Right ventricle myocardium inferior (tissue), 1 donor: ENCODE measurements around the gene FABP3. TPM values are rescaled to one million over a fixed set of nuclear protein-coding genes. Genes with fewer than 3 reads are reported as not detected.
"Not testable (repeated sequence)": the region's sequence is repeated elsewhere in the genome, so short reads cannot be mapped to it uniquely, and the experiment has no call there.

Experiments
- ATAC-seq: fragments of 200-7000 bp; cut with Tn5 transposase; one replicate; pipeline ENCODE4 v1.9.1; 2020; ENCODE audit warnings: mild to moderate bottlenecking, moderate library complexity
- DNase-seq: peaks from one replicate; pipeline ENCODE4 v3.0.0; 2021; ENCODE audit errors: missing footprints
- intact Hi-C: fragments of 100-400 bp; cut with DNase I; formaldehyde crosslinking; loops from one replicate; pipeline ENCODE4 v1.11.0; 2022
- total RNA-seq: library from RNA; stranded (reverse); fragmentation: NEBNext Ultra II Directional; extraction: Animal tissue kit (Norgen Biotek cat#: 25700); gene quantifications from one replicate; pipeline ENCODE4 v1.2.1, GENCODE V29; 2021
- donor health status: DM: no; HTN: yes; CAD: no; lungs with severe emphysema.

FABP3 gene
- total RNA-seq, 1 donor from 2014 or later, result 5,086 TPM

DNA sequence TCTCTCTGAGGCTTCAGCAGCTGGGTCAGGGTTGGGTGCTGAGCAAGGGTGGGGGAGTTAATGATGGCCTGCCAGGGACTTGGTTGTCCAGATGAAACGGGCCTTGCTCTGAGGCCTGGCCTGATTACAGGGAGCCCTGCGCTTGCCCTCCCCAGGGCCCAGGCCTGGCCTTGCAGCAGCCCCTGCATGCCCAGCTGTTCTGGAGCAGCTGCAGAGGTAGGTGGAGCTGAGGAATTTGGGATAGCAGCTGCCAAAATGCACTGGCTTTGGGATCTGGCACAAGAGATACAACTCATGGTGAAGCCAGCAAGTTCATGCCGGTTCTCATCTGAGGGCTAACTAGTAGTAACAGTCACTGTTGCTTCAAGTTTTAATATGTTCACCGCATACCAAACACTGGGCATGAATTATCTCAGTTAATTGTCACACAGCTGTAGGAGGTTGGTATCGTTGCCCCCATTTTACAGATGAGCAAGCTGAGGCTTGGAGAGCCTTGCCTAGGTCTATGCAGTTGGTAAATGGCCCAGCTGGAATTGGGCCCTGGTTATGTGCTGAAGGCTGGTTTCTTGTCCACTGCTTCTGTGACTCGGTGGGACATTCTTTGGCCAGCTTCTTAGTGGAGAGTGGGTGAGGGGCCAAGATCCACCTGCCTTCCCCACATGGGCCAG is 32.8 kb upstream of the FABP3 start:
- ATAC-seq, result no peak
- intact Hi-C loops, result no loop called here
- DNase-seq, result no peak

DNA sequence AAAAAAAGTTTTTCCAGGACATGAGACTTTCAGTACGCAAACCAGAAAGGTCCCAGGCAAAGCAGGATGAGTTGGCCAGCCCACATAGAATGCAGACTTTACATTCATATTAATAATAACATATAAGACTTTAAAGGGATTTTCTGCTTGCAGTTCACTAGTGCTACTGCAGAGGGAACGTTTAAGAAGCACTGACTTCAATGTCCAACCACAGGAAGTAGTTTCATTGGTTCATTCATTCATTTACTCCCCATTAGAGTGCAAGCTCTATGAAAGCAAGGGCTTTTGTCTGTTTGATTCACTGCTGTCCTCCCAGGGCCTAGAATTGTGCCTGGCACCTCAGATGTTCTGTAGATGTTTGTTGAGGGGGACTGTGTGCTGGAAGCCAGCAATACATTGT is 28.4 kb upstream of the FABP3 start:
- ATAC-seq (no peak), DNase-seq (no peak)
- intact Hi-C loops, result no loop called here

DNA sequence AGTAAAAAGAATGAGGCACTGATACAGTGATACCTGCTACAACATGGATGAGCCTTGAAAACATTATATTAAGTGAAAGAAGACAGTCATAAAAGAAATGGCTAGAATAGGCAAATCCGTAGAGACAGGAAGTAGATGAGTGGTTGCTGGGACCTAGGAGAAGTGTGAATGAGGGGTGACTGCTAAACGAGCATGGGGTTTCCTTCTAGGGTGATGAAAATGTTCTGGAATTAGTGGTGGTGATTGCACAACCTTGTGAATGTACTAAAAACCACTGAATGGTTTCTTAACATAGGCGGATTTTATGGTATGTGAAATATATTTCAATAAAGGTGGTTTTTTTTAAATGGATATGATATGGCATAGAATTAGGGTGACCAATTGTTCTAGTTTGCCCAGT is 27.5 kb upstream of the FABP3 start:
- intact Hi-C loops, result no loop called here
- no peak for ATAC-seq
- no peak for DNase-seq

DNA sequence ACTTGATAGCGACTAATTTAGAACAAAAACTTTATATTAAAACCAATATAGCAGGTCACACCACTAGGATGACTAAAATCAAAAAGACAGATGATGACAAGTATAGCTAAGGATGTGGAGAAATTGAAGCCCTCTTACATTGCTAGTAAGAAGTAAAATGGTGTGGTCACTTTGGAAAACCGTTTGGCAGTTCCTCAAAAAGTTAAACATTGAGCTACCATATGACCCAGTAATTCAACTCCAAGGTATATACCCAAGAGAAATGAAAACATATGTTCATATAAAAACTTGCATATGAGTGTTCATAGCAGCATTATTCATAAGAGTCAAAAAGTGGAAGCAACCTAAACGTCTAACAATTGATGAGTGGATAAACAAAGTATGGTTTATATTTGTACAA is 27.1 kb upstream of the FABP3 start:
- ATAC-seq (no peak), DNase-seq (no peak)
- intact Hi-C loops, result loop anchor here (10.0 kb wide), 1 partner anchor 145 kb away; no protein-coding TSS in a partner anchor

DNA sequence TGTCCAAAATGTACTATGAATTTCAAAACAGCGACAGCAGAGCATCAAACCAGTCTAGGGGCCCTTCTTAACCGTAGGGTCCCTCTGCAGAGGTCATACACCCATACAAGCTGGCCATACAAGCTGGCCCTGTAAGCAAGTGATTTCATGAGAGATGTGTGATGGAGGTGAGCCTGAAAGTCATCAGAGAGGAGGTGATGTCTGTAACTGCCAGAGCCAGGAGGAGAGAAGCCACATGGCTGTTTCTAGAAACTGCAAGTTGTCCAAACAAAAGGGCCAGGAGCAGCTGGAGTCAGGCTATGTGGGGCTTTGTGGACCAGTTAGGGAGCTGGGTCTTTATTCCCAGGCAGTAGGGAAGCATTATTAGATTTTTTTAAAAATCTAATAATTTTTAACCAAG is 25.4 kb upstream of the FABP3 start:
- ATAC-seq, result no peak
- no peak for DNase-seq
- intact Hi-C loops, result loop anchor here (10.0 kb wide), 1 partner anchor 147 kb away; no protein-coding TSS in a partner anchor

DNA sequence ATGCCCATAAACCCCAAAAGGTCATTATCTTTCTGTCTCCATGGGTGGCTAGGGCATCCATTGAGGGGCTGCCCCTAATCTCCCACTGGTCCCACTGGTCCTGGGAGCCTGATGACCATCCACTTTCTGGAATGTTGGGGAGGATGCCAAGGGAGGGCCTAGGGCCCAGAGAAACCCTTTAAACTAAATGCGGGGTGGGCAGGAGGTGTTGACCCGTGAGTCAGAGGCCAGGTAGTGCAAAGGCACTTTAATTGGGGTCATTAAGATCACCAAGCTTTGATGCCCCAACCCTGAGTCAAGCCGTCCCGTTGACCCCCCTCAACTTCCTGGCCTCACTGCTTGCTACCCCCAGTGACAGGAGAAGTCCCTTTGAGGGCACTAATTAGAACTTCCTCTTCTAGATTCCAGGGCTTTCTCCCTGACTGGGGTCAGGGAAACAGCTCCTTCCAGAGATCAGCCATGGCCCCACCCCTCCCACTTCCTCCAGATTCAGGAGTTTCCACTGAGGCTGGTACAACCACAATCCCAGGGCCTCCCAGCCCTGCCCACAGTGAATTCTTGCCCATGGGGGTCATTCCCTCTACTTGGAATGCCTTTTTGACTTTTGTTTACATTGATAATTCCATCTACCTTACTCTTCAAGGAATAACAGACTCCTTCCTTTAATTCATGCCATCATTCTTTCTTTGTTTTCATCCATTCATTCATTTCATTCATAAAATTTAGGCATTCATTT is 24.7 kb upstream of the FABP3 start:
- DNase-seq (no peak), ATAC-seq (no peak)
- intact Hi-C loops, result loop anchor here (10.0 kb wide), 1 partner anchor 147 kb away; no protein-coding TSS in a partner anchor

DNA sequence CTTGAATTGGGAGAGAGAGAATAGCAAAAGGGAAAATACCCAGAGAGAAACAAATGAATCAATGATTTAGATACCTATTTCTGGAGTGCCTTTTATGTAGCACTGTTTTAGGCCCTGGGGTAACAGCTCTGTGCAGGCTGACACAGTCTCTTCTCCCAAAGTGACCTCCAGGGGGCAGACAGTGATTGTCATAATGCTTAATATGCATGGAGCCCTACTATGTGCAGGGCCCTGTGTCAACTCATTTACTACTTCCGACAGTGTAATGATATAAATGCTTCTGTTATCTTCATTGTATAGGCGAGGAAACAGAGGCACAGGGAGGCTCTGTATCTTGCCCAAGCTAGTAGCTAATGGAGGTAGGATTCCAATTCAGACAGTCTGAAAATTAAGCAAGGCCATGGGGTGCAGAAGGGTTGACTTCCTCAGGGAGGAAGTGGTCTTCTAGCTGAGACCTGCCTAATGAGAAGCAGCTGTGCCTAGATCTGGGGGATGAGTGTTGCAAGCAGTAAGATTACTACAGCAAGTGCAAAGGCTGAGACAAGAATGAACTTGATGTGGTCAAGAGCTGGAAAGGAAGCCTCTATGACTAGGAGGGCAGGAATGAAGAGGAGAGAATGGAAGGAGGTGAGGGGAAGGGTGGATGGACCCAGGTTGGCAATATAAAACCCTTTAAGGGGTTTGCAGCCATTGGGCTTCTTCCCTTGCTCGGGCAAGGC is 23.9 kb upstream of the FABP3 start:
- ATAC-seq (no peak), DNase-seq (no peak)
- intact Hi-C loops, result loop anchor here (10.0 kb wide), 1 partner anchor 148 kb away; no protein-coding TSS in a partner anchor

DNA sequence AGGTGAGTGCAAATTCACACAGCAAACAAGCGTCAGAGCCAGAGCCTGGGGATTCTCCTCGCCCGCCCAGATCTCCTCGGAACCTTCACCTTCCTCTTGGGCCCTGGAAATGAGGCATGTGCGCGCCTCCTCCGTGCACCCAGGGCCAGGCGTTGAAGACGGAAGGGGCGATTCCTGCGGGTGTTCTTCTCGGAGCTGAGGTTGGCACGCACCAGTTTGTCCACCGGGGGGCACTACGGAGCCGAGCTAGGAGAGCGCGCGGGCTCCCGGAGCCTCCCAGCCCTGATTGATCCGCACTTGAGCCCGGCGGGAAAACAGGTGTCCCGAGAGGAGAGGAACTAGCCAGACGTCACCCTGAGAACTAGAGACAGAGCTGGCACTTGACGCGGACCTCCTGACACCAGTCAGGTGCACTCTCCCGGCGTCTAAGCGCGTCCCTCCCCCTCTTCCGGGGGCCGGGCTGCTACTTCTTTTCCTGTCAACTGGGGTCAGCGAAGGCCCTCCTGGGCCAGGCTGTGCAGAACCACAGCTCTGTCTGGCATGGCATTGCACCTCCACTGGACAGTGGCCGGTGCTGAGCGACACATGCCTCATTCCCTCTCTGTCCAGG is 21.8 kb upstream of the FABP3 start:
- peak; percentile 92 for ATAC-seq

DNA sequence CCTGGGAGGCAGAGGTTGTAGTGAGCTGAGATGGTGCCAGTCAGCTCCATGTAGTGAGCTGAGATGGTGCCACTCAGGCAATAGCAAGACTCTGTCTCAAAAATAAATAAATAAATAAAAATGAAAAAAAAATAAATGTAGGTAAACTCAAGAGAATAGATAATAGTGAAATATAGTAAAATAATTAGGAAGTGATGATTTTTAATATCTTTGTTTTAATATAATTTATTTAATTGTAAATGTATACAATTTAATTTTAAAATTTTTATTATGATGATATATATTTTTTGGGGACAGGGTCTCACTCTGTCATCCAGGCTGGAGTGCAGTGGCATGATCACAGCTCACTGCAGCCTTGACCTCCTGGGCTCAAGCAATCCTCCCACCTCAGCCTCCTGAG is 20.6 kb upstream of the FABP3 start:
- intact Hi-C loops, result loop anchor here (10.0 kb wide), 1 partner anchor 151 kb away; no protein-coding TSS in a partner anchor
- ATAC-seq, result no peak
- no peak for DNase-seq

More for the DNA sequence above, 21.8 kb upstream of the FABP3 start:
- intact Hi-C loops, result loop anchor here (1.0 to 10.0 kb wide), 3 partner anchors 26 to 150 kb away; no protein-coding TSS in a partner anchor
- peak; percentile 90 for DNase-seq

DNA sequence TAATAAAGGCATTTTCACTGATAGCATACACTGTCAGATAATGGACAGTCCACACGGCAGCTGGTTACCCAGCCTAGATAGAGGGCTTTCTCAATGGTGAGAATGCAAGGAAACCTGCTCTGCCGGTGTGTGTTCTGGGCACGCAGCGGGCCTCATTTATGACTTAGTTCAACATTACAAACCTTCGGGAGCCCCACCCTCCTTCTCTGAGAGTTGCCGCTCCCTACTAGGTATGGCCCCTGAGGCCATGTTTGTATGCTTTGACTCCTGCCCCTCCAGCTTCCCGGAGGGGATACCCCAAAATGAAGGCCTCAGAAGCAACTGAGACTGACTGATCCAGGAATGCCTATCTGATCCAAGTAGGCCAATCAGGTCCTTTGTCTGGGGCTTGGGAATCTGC is 17.2 kb upstream of the FABP3 start:
- no peak for ATAC-seq
- DNase-seq, result no peak
- intact Hi-C loops, result loop anchor here (10.0 kb wide), 1 partner anchor 155 kb away; no protein-coding TSS in a partner anchor

DNA sequence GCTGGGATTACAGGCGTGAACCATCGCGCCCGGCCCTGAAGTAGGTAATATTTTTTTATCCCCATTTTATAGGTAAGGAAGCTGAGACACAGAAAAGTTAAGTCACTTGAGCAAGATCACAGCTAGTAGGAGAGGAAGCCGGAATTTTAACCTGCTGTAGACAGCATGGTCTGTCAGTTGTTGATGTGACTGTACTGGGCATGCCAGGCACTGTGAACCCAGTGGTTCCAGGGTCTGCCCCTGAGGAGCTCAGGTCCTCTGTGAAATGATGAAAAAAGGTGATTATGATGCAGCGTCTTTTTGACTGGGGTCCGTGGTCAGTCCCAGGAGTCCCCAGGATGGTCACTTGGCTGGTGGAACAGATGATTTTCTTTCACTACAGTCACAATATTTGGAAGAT is 16.7 kb upstream of the FABP3 start:
- no peak for DNase-seq
- ATAC-seq, result no peak
- intact Hi-C loops, result loop anchor here (10.0 kb wide), 1 partner anchor 155 kb away; no protein-coding TSS in a partner anchor

DNA sequence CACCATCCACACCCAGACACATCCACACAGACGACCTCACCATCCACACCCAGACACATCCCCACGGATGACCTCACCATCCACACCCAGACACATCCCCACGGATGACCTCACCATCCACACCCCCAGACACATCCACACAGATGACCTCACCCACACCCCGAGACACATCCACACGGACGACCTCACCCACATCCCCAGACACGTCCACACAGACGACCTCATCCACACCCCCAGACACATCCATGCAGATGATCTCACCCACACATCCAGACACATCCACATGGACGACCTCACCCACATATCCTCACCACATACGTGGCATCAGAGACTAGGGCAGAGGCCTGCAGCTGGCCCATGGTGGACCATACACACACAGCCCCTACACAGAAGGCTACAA is 14.7 kb upstream of the FABP3 start:
- intact Hi-C loops, result no loop called here
- no peak for ATAC-seq
- no peak for DNase-seq

DNA sequence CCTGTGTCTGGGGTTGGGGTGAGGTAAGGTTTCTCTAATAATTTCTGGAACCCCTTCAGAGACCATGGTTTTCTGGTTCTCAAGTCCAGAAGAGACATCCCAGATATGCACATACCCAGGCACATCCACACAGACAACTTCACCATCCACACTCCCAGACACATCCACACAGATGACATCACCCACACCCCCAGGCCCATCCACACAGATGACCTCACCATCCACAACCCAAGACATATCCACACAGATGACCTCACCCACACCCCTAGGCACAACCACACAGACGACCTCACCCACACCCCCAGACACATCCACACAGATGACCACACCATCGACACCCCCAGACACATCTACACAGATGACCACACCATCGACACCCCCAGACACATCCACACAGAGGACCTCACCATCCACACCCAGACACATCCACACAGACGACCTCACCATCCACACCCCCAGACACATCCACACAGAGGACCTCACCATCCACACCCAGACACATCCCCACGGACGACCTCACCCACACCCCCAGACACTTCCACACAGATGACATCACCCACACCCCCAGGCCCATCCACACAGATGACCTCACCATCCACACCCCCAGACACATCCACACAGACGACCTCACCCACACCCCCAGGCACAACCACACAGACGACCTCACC is 13.8 kb upstream of the FABP3 start:
- ATAC-seq, DNase-seq, intact Hi-C loops: not testable (repeated sequence)

DNA sequence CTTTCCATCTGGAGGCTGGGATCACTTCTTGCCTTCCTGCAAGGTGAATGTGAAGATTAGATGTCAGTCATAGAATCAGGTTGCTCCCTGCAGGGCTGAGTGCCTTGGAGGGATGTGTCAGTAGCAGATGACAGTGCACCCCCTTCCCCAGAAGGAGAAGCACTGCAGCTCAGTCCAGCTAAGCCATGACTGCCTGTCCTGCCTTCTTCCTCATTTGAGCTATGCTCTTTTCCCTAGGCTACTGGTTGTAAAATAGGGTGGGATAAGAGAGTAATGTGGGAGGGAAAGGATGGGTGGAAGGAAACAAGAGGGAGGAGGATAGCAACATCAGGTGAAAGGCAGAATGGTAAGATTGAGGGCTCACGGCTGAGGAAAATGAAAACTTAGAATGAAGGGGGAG is 11.1 kb upstream of the FABP3 start:
- DNase-seq (no peak), ATAC-seq (no peak)
- intact Hi-C loops, result no loop called here

DNA sequence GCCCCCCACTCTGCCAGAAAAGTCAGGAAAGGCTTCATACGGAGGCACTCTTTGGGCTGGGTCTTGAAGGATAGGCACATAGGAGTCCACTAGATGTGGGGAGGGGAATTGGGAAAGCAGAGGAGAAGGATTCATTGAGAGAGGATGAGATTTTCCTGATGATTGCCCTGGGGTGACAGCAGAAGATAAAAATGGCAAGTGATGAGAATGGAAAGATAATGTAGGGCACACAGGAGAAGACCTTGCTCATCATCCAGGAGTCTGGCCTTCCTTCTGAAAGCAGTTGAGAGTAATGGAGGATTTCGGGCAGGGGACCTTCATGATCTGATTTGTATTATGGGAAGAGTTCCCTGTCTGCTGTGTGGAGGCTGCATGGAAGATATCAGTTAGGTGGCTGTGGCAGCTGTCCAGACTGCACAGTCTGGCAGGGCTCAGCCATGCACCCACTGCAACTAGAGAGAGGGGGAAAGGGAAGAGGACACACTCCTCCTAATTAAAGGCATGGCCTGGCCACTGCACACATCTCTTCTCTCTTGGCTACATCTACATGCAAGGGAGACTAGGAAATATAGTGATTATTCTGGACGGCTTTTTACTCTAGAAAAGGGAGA is 9.6 kb upstream of the FABP3 start:
- intact Hi-C loops, result loop anchor here (1.0 kb wide), 1 partner anchor 9 kb away; the partner anchor contains the start of gene FABP3
- DNase-seq (no peak), ATAC-seq (peak; percentile 73)

DNA sequence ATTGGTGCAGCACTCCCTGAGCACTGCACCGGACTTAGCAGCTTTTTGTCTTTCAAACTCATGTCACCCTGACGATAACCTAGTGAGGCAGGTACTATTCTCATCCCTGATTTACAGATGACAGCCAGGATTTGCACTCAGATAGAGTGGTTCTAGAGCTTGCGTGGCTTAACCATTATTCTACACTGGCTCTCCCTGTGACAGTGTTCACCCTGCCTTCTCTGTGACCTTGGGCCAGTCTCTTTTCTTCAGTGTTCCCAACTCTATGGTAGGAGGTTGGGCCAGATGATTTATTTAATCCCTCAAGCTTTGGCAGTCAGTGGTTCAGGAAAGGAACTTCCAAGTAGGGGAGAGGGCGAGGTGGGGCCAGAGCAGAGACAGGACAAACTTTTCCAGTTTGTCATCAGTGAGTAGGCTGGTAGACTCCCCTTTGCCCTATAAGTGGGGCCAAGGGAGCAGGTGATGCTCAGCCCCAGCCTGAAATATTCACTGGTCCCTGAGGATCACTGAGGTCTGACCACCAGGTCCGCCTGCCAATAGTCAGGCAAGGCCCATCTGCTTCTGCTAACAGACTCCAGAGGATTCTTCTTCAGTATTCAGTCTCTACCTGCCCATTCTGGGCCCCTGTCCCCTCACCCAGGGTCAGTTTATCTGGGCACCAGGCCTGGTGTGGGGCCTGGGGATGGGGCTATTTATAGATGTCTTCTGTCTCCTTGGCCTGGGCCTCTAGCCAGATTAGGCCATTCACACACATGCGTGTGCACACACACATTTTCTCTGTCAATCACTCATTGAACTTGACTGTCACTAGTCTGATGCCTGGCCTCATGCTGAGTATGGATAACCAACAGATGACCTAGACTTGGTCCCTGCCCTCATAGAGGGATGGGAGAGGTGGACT is 8.8 kb upstream of the FABP3 start:
- peak; percentile 75 for DNase-seq
- intact Hi-C loops, result loop anchor here (1.0 kb wide), 1 partner anchor 8 kb away; the partner anchor contains the start of gene FABP3
- peak; percentile 86 for ATAC-seq

DNA sequence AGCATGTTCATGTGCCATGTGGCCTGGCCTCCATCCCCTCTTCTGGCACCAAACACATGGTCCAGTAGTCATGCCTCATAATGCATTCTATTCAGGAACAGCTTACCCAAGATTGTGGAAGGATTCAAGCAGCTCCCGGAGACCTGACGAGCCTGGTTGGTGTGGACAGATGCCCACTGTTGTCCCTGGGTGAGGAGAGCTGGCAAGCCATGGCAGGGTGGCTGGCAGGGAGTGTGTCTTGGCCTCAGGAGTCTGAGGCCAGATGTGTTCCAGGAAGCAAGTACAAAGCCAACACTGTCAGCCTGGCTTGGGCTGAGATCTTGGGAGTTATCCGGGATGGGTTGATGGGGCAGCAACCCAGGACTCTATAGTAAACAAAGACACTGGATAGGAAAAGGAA is 7.3 kb upstream of the FABP3 start:
- intact Hi-C loops, result no loop called here
- no peak for DNase-seq
- no peak for ATAC-seq
